Measurements from ENCODE around the gene RHOF. TPM values are rescaled to one million over a fixed set of nuclear protein-coding genes. Genes with fewer than 3 reads are reported as not detected.
"Not testable (repeated sequence)": the region's sequence is repeated elsewhere in the genome, so short reads cannot be mapped to it uniquely, and the experiment has no call there.

The RHOF gene
- total RNA-seq, 2 donors from 2014 or later = 103 to 123 TPM

GRCh38 chr12:121773011-121773777, 20.3 kb downstream of the RHOF start:
- ATAC-seq (replicated peaks) = peak; percentile 86
- Mint-ChIP-seq H3K9me3 (no peaks in the 10 kb centered on the region), H3K36me3 (ENCODE audit: low read depth) (peaks cover 9% of the 10 kb centered on the region), H3K27me3 (no peaks in the 10 kb centered on the region), H3K27ac (no peak overlapping the region), H3K4me3 (no peak overlapping the region), H3K4me1 (no peaks in the 10 kb centered on the region)

GRCh38 chr12:121770813-121771625, 22.5 kb downstream of the RHOF start:
- no peak overlapping the region for H3K27ac Mint-ChIP-seq
- no peaks in the 10 kb centered on the region for H3K27me3 Mint-ChIP-seq

GRCh38 chr12:121770388-121770787, 23.1 kb downstream of the RHOF start:
- no peak overlapping the region for H3K27ac Mint-ChIP-seq
- no peak for ATAC-seq (replicated peaks)
- H3K4me1 Mint-ChIP-seq = no peaks in the 10 kb centered on the region
- H3K27me3 Mint-ChIP-seq = no peaks in the 10 kb centered on the region
- no peaks in the 10 kb centered on the region for H3K9me3 Mint-ChIP-seq
- peaks cover 5% of the 10 kb centered on the region for H3K36me3 Mint-ChIP-seq (ENCODE audit: low read depth)
- no peak overlapping the region for H3K4me3 Mint-ChIP-seq

More at GRCh38 chr12:121770813-121771625, 22.5 kb downstream of the RHOF start:
- ATAC-seq (replicated peaks) = no peak
- peaks cover 5% of the 10 kb centered on the region for H3K36me3 Mint-ChIP-seq (ENCODE audit: low read depth)
- no peak overlapping the region for H3K4me3 Mint-ChIP-seq
- no peaks in the 10 kb centered on the region for H3K9me3 Mint-ChIP-seq
- no peaks in the 10 kb centered on the region for H3K4me1 Mint-ChIP-seq

- no peak for ATAC-seq (replicated peaks)
- Mint-ChIP-seq H3K9me3 (no peaks in the 10 kb centered on the region), H3K4me1 (no peaks in the 10 kb centered on the region), H3K27me3 (no peaks in the 10 kb centered on the region), H3K36me3 (ENCODE audit: low read depth) (peaks cover 5% of the 10 kb centered on the region), H3K4me3 (no peak overlapping the region), H3K27ac (no peak overlapping the region)
These were observed 23.6 kb downstream of the RHOF start for GRCh38 chr12:121769831-121770301.

GRCh38 chr12:121769297-121769830, 24.1 kb downstream of the RHOF start:
- Mint-ChIP-seq H3K4me3 (no peak overlapping the region), H3K9me3 (no peaks in the 10 kb centered on the region), H3K27ac (no peak overlapping the region), H3K4me1 (no peaks in the 10 kb centered on the region), H3K27me3 (no peaks in the 10 kb centered on the region), H3K36me3 (ENCODE audit: low read depth) (peaks cover 3% of the 10 kb centered on the region)
- ATAC-seq (replicated peaks) = no peak

- Mint-ChIP-seq H3K36me3 (ENCODE audit: low read depth) (peaks cover under 1% of the 10 kb centered on the region), H3K27ac (no peak overlapping the region), H3K9me3 (no peaks in the 10 kb centered on the region), H3K27me3 (no peaks in the 10 kb centered on the region), H3K4me3 (no peak overlapping the region), H3K4me1 (peaks cover under 1% of the 10 kb centered on the region)
- no peak for ATAC-seq (replicated peaks)
These were observed 25.9 kb downstream of the RHOF start for GRCh38 chr12:121767525-121768016.

GRCh38 chr12:121766290-121767039, 27.0 kb downstream of the RHOF start:
- H3K4me1 Mint-ChIP-seq = peaks cover 4% of the 10 kb centered on the region
- ATAC-seq (replicated peaks) = peak; percentile 65

GRCh38 chr12:121765573-121765972, 27.9 kb downstream of the RHOF start:
- Mint-ChIP-seq H3K4me1 (peaks cover 4% of the 10 kb centered on the region), H3K27me3 (no peaks in the 10 kb centered on the region), H3K27ac (no peak overlapping the region), H3K4me3 (no peak overlapping the region), H3K9me3 (no peaks in the 10 kb centered on the region), H3K36me3 (ENCODE audit: low read depth) (peaks cover 6% of the 10 kb centered on the region)
- ATAC-seq (replicated peaks) = no peak

More at GRCh38 chr12:121766290-121767039, 27.0 kb downstream of the RHOF start:
- Mint-ChIP-seq H3K4me3 (no peak overlapping the region), H3K27ac (no peak overlapping the region), H3K27me3 (no peaks in the 10 kb centered on the region), H3K36me3 (ENCODE audit: low read depth) (peaks cover 6% of the 10 kb centered on the region), H3K9me3 (no peaks in the 10 kb centered on the region)

GRCh38 chr12:121764808-121765207, 28.7 kb downstream of the RHOF start:
- no peak for ATAC-seq (replicated peaks)
- Mint-ChIP-seq H3K4me3 (no peak overlapping the region), H3K27ac (no peak overlapping the region), H3K4me1 (peaks cover 4% of the 10 kb centered on the region), H3K27me3 (no peaks in the 10 kb centered on the region), H3K36me3 (ENCODE audit: low read depth) (peaks cover 6% of the 10 kb centered on the region), H3K9me3 (no peaks in the 10 kb centered on the region)

- no peak overlapping the region for H3K4me3 Mint-ChIP-seq
- H3K9me3 Mint-ChIP-seq = no peaks in the 10 kb centered on the region
- no peaks in the 10 kb centered on the region for H3K27me3 Mint-ChIP-seq
- H3K4me1 Mint-ChIP-seq = peaks cover 4% of the 10 kb centered on the region
- peaks cover 6% of the 10 kb centered on the region for H3K36me3 Mint-ChIP-seq (ENCODE audit: low read depth)
- no peak overlapping the region for H3K27ac Mint-ChIP-seq
- ATAC-seq (replicated peaks) = no peak
These were observed 31.2 kb downstream of the RHOF start for GRCh38 chr12:121762269-121762668.

GRCh38 chr12:121758536-121758935, 35.0 kb downstream of the RHOF start:
- not testable (repeated sequence) for H3K27ac Mint-ChIP-seq; H3K36me3 Mint-ChIP-seq (ENCODE audit: low read depth); H3K27me3 Mint-ChIP-seq; H3K4me3 Mint-ChIP-seq; ATAC-seq (replicated peaks); H3K4me1 Mint-ChIP-seq; H3K9me3 Mint-ChIP-seq

GRCh38 chr12:121755591-121755990, 37.9 kb downstream of the RHOF start:
- H3K9me3 Mint-ChIP-seq = no peaks in the 10 kb centered on the region
- H3K36me3 Mint-ChIP-seq (ENCODE audit: low read depth) = peaks cover 6% of the 10 kb centered on the region
- H3K4me3 Mint-ChIP-seq = no peak overlapping the region
- H3K4me1 Mint-ChIP-seq = peaks cover 4% of the 10 kb centered on the region
- ATAC-seq (replicated peaks) = no peak
- no peaks in the 10 kb centered on the region for H3K27me3 Mint-ChIP-seq
- H3K27ac Mint-ChIP-seq = no peak overlapping the region

GRCh38 chr12:121754836-121755235, 38.7 kb downstream of the RHOF start:
- no peak for ATAC-seq (replicated peaks)
- Mint-ChIP-seq H3K9me3 (no peaks in the 10 kb centered on the region), H3K27ac (peak overlapping the region; percentile 10), H3K36me3 (ENCODE audit: low read depth) (peaks cover 6% of the 10 kb centered on the region), H3K27me3 (no peaks in the 10 kb centered on the region), H3K4me1 (peaks cover 4% of the 10 kb centered on the region), H3K4me3 (no peak overlapping the region)

GRCh38 chr12:121753844-121754264, 39.6 kb downstream of the RHOF start:
- Mint-ChIP-seq H3K27ac (no peak overlapping the region), H3K4me3 (no peak overlapping the region), H3K4me1 (peaks cover 4% of the 10 kb centered on the region), H3K9me3 (no peaks in the 10 kb centered on the region), H3K36me3 (ENCODE audit: low read depth) (peaks cover 14% of the 10 kb centered on the region), H3K27me3 (no peaks in the 10 kb centered on the region)
- ATAC-seq (replicated peaks) = no peak
